ENCODE results near the gene ASXL2.
A peak's percentile ranks its signal among the peaks of the same experiment; 100 is the strongest.
"Not testable (repeated sequence)": the region's sequence is repeated elsewhere in the genome, so short reads cannot be mapped to it uniquely, and the experiment has no call there.

The ASXL2 gene

GRCh38 chr2:25917832-25918231, 39.5 kb upstream of the ASXL2 start:
- DNase-seq, result no peak
- peaks cover 5% of the 10 kb centered on the region; the same call in 1 of the 2 replicates for H3K4me1 ChIP-seq
- H3K27me3 ChIP-seq, result no peaks in the 10 kb centered on the region
- H3K4me3 ChIP-seq (ENCODE audit: low read depth, low read length), result no peak overlapping the region
- no peaks in the 10 kb centered on the region for H3K36me3 ChIP-seq
- no peaks in the 10 kb centered on the region for H3K9me3 ChIP-seq
- no peak for TF ChIP-seq CTCF (IDR thresholded peaks at IDR 0.05; ENCODE audit: low read depth, low read length)

- H3K27me3 ChIP-seq; H3K9me3 ChIP-seq; DNase-seq; H3K36me3 ChIP-seq; H3K4me1 ChIP-seq; H3K4me3 ChIP-seq (ENCODE audit: low read depth, low read length): not testable (repeated sequence)
These were observed 39.1 kb upstream of the ASXL2 start for GRCh38 chr2:25917411-25917810.

GRCh38 chr2:25915944-25916772, 37.9 kb upstream of the ASXL2 start:
- not testable (repeated sequence) for H3K4me3 ChIP-seq (ENCODE audit: low read depth, low read length); DNase-seq; H3K4me1 ChIP-seq; H3K9me3 ChIP-seq; H3K36me3 ChIP-seq; H3K27me3 ChIP-seq

- H3K27me3 ChIP-seq; DNase-seq; H3K4me1 ChIP-seq; H3K9me3 ChIP-seq; H3K36me3 ChIP-seq; H3K4me3 ChIP-seq (ENCODE audit: low read depth, low read length): not testable (repeated sequence)
These were observed 37.1 kb upstream of the ASXL2 start for GRCh38 chr2:25915411-25915810.

- not testable (repeated sequence) for H3K27me3 ChIP-seq; H3K4me1 ChIP-seq; H3K36me3 ChIP-seq; H3K9me3 ChIP-seq; DNase-seq; H3K4me3 ChIP-seq (ENCODE audit: low read depth, low read length)
These were observed 35.3 kb upstream of the ASXL2 start for GRCh38 chr2:25913696-25913973.

GRCh38 chr2:25912851-25913695, 34.8 kb upstream of the ASXL2 start:
- Histone ChIP-seq H3K27me3 (no peaks in the 10 kb centered on the region), H3K4me3 (ENCODE audit: low read depth, low read length) (peak overlapping the region; percentile 12; the same call in 1 of the 2 replicates), H3K9me3 (no peaks in the 10 kb centered on the region), H3K36me3 (no peaks in the 10 kb centered on the region), H3K4me1 (peaks cover 8% of the 10 kb centered on the region)
- no peak for TF ChIP-seq CTCF (IDR thresholded peaks at IDR 0.05; ENCODE audit: low read depth, low read length)
- peak; percentile 30 for DNase-seq

- not testable (repeated sequence) for H3K36me3 ChIP-seq; DNase-seq; H3K4me1 ChIP-seq; H3K27me3 ChIP-seq; H3K4me3 ChIP-seq (ENCODE audit: low read depth, low read length); H3K9me3 ChIP-seq
These were observed 31.3 kb upstream of the ASXL2 start for GRCh38 chr2:25909574-25909973.

- no peaks in the 10 kb centered on the region for H3K36me3 ChIP-seq
- H3K27me3 ChIP-seq, result no peaks in the 10 kb centered on the region
- H3K4me3 ChIP-seq (ENCODE audit: low read depth, low read length), result no peak overlapping the region
- H3K4me1 ChIP-seq, result no peaks in the 10 kb centered on the region
- DNase-seq, result no peak
- TF ChIP-seq CTCF (IDR thresholded peaks at IDR 0.05; ENCODE audit: low read depth, low read length), result no peak
- no peaks in the 10 kb centered on the region for H3K9me3 ChIP-seq
These were observed 26.8 kb upstream of the ASXL2 start for GRCh38 chr2:25905126-25905525.

Data from BE2C (cell line).